RWPE2 (cell line): ENCODE results near the gene ABCC12.

Source experiments
- ATAC-seq: fragments of 200-7000 bp; cut with Tn5 transposase; 3 replicates; pipeline ENCODE4 v1.9.1; 2021; ENCODE audit warnings: low read depth
- DNase-seq: peaks from one replicate; pipeline ENCODE4 v3.0.0-alpha.2; 2020; ENCODE audit warnings: low spot score
- H3K27ac ChIP-seq: fragments of 450-650 bp; 2 replicates; pipeline ENCODE4 v1.5.1; 2017; ENCODE audit warnings: mild to moderate bottlenecking; ENCODE audit not compliant: poor library complexity, severe bottlenecking
- H3K27me3 ChIP-seq: fragments of 250-450 bp; sonication (Bioruptor Pico); 2 replicates; pipeline ENCODE4 v1.5.1; 2021; ENCODE audit warnings: mild to moderate bottlenecking, moderate library complexity; ENCODE audit not compliant: insufficient read depth, poor library complexity, severe bottlenecking
- H3K36me3 ChIP-seq: fragments of 250-450 bp; sonication (Bioruptor Pico); 2 replicates; pipeline ENCODE4 v1.5.1; 2020; ENCODE audit warnings: low read depth, mild to moderate bottlenecking, moderate library complexity
- H3K4me1 ChIP-seq: fragments of 250-450 bp; sonication (Bioruptor Pico); 2 replicates; pipeline ENCODE4 v1.5.1; 2021; ENCODE audit warnings: mild to moderate bottlenecking, moderate library complexity; ENCODE audit not compliant: insufficient read depth, poor library complexity, severe bottlenecking
- H3K4me3 ChIP-seq: fragments of 250-450 bp; sonication (Bioruptor Pico); 2 replicates; pipeline ENCODE4 v1.5.1; 2021; ENCODE audit warnings: mild to moderate bottlenecking, moderate library complexity; ENCODE audit not compliant: severe bottlenecking
- H3K9me3 ChIP-seq: fragments of 250-450 bp; sonication (Bioruptor Pico); 2 replicates; pipeline ENCODE4 v1.5.1; 2021; ENCODE audit warnings: mild to moderate bottlenecking, moderate library complexity; ENCODE audit not compliant: severe bottlenecking
- TF ChIP-seq, protein P1 (sequence below): fragments of 450-650 bp; IDR thresholded peaks from one replicate; pipeline ENCODE4 v1.5.1; 2017; ENCODE audit warnings: mild to moderate bottlenecking, moderate library complexity; ENCODE audit not compliant: poor library complexity, severe bottlenecking

ABCC12 gene

GRCh38 chr16:48129926-48130325, 25.9 kb downstream of the ABCC12 start:
- H3K27me3 ChIP-seq: no peaks in the 10 kb centered on the region
- no peaks in the 10 kb centered on the region for H3K9me3 ChIP-seq
- peak; percentile 6; the same call in 1 of the 3 replicates for ATAC-seq

GRCh38 chr16:48128769-48129168, 27.0 kb downstream of the ABCC12 start:
- no peaks in the 10 kb centered on the region for H3K27me3 ChIP-seq
- H3K4me3 ChIP-seq: no peak overlapping the region
- no peaks in the 10 kb centered on the region for H3K36me3 ChIP-seq
- TF ChIP-seq, protein P1, sequence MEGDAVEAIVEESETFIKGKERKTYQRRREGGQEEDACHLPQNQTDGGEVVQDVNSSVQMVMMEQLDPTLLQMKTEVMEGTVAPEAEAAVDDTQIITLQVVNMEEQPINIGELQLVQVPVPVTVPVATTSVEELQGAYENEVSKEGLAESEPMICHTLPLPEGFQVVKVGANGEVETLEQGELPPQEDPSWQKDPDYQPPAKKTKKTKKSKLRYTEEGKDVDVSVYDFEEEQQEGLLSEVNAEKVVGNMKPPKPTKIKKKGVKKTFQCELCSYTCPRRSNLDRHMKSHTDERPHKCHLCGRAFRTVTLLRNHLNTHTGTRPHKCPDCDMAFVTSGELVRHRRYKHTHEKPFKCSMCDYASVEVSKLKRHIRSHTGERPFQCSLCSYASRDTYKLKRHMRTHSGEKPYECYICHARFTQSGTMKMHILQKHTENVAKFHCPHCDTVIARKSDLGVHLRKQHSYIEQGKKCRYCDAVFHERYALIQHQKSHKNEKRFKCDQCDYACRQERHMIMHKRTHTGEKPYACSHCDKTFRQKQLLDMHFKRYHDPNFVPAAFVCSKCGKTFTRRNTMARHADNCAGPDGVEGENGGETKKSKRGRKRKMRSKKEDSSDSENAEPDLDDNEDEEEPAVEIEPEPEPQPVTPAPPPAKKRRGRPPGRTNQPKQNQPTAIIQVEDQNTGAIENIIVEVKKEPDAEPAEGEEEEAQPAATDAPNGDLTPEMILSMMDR: no peak
- no peak for ATAC-seq
- no peak for DNase-seq
- H3K4me1 ChIP-seq: peaks cover 25% of the 10 kb centered on the region
- no peak overlapping the region for H3K27ac ChIP-seq
- no peaks in the 10 kb centered on the region for H3K9me3 ChIP-seq

More at GRCh38 chr16:48129926-48130325, 25.9 kb downstream of the ABCC12 start:
- Histone ChIP-seq H3K36me3 (no peaks in the 10 kb centered on the region), H3K4me1 (peaks cover 23% of the 10 kb centered on the region), H3K4me3 (no peak overlapping the region), H3K27ac (no peak overlapping the region)
- DNase-seq: no peak
- TF ChIP-seq, protein P1: no peak

- peak; percentile 82 for DNase-seq
These were observed 28.8 kb downstream of the ABCC12 start for GRCh38 chr16:48126801-48127644.

GRCh38 chr16:48125888-48126287, 29.9 kb downstream of the ABCC12 start:
- DNase-seq (no peak), ATAC-seq (no peak)
- Histone ChIP-seq H3K27ac (peak overlapping the region; percentile 57), H3K36me3 (no peaks in the 10 kb centered on the region), H3K4me1 (peaks cover 37% of the 10 kb centered on the region), H3K9me3 (no peaks in the 10 kb centered on the region), H3K4me3 (no peak overlapping the region), H3K27me3 (no peaks in the 10 kb centered on the region)
- TF ChIP-seq, protein P1: no peak

More at GRCh38 chr16:48126801-48127644, 28.8 kb downstream of the ABCC12 start:
- Histone ChIP-seq H3K27me3 (no peaks in the 10 kb centered on the region), H3K4me1 (peaks cover 37% of the 10 kb centered on the region), H3K36me3 (no peaks in the 10 kb centered on the region), H3K4me3 (no peak overlapping the region), H3K9me3 (no peaks in the 10 kb centered on the region), H3K27ac (peak overlapping the region; percentile 57)
- TF ChIP-seq, protein P1: no peak
- peak; percentile 81 for ATAC-seq

DNA sequence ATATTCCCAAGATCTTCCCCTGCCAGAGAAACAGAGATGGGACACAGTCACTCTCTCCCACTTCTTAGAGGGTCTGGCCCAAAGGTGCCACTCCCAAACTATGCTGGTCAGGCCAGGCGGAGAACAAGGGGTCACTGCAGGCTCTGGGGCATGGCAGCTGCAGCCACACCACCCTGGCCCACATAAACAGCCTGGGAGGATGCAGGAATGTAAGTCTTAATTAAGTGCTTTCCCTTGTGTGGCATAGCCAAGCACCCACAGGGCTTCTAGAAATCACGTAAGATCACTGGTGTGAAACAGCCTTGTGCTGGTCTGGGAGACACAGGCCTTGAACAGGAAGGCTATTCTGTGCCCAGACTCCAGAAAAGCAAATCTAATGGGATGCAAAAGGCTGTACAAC, 31.5 kb downstream of the ABCC12 start:
- peaks cover 27% of the 10 kb centered on the region for H3K4me1 ChIP-seq

More for the DNA sequence above, 31.5 kb downstream of the ABCC12 start:
- H3K4me3 ChIP-seq: no peak overlapping the region
- H3K36me3 ChIP-seq: no peaks in the 10 kb centered on the region
- H3K27me3 ChIP-seq: no peaks in the 10 kb centered on the region
- no peak for DNase-seq
- H3K9me3 ChIP-seq: no peaks in the 10 kb centered on the region
- ATAC-seq: no peak
- H3K27ac ChIP-seq: no peak overlapping the region
- TF ChIP-seq, protein P1: no peak
